GM12874 (cell line): ENCODE data around the gene SKIDA1.

Experiments used
- TF ChIP-seq, protein P1 (sequence below): IDR thresholded peaks from 2 replicates; pipeline ENCODE4 v1.5.1; 2011; ENCODE audit warnings: low read depth, mild to moderate bottlenecking, control low read depth, low read length, moderate library complexity; ENCODE audit not compliant: insufficient read depth

The SKIDA1 gene

GRCh38 chr10:21498986-21499385 is 26.5 kb downstream of the SKIDA1 start:
- TF ChIP-seq, protein P1, sequence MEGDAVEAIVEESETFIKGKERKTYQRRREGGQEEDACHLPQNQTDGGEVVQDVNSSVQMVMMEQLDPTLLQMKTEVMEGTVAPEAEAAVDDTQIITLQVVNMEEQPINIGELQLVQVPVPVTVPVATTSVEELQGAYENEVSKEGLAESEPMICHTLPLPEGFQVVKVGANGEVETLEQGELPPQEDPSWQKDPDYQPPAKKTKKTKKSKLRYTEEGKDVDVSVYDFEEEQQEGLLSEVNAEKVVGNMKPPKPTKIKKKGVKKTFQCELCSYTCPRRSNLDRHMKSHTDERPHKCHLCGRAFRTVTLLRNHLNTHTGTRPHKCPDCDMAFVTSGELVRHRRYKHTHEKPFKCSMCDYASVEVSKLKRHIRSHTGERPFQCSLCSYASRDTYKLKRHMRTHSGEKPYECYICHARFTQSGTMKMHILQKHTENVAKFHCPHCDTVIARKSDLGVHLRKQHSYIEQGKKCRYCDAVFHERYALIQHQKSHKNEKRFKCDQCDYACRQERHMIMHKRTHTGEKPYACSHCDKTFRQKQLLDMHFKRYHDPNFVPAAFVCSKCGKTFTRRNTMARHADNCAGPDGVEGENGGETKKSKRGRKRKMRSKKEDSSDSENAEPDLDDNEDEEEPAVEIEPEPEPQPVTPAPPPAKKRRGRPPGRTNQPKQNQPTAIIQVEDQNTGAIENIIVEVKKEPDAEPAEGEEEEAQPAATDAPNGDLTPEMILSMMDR, result no peak

- TF ChIP-seq, protein P1, result no peak
Observed at GRCh38 chr10:21498377-21498776, 27.1 kb downstream of the SKIDA1 start.

- TF ChIP-seq, protein P1, result no peak
Observed at GRCh38 chr10:21497177-21497807, 28.2 kb downstream of the SKIDA1 start.

GRCh38 chr10:21496343-21497176 is 28.9 kb downstream of the SKIDA1 start:
- TF ChIP-seq, protein P1, result peak; percentile 73

DNA sequence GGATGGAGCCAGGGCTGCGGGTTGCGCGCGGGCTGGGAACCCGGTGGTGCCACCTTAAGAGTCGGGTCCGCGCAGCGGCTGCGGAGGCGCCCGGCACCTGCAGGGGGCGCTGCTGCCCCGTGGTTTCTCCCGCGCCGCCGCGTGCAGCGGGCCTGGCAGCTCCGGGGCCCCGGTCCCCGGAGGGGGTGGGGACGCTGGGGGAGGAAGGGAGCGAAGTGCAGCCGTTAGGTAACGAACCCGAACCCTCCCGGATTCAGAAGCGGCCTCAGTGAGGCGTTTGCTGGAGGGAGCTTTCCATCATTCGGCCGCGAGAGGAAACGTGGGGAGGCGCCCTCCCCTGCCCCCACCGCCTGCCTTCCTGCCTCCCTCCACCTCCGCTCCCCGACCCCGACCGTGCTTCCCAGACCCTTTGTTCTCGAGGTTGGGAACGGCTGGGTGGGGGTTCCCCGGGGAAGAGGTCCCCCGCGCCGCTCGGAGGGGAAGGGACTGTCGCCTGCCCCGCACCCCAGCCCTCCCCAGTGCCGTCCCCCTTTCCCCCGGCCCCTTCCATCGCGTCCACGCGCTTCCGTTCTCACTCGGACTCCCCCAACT is 29.6 kb downstream of the SKIDA1 start:
- TF ChIP-seq, protein P1, result peak; percentile 97

- TF ChIP-seq, protein P1, result no peak
Observed at GRCh38 chr10:21495002-21495751, 30.3 kb downstream of the SKIDA1 start.
